Neural progenitor cell (in vitro differentiated cells): ENCODE results near the gene GOLM1. TPM values are rescaled to one million over a fixed set of nuclear protein-coding genes. Genes with fewer than 3 reads are reported as not detected.

Experiments used
- DNase-seq: peaks from one replicate; pipeline ENCODE4 v3.0.0-alpha.2; 2016; ENCODE audit warnings: low spot score
- H2AFZ ChIP-seq: fragments of 200-600 bp; sonication (generic); replicated peaks from 2 replicates; pipeline ENCODE4 v1.6.1; 2016; ENCODE audit warnings: antibody characterized with exemption
- H3F3A ChIP-seq: fragments of 200-600 bp; sonication (generic); 2 replicates; pipeline ENCODE4 v1.6.1; 2016; ENCODE audit warnings: antibody characterized with exemption, low read depth
- H3K27ac ChIP-seq: fragments of 200-600 bp; sonication (generic); 2 replicates; pipeline ENCODE4 v1.5.1; 2016; ENCODE audit warnings: mild to moderate bottlenecking
- H3K27me3 ChIP-seq: fragments of 200-600 bp; sonication (generic); 2 replicates; pipeline ENCODE4 v1.6.1; 2016; ENCODE audit warnings: mild to moderate bottlenecking, moderate library complexity
- H3K36me3 ChIP-seq: fragments of 200-600 bp; sonication (generic); 2 replicates; pipeline ENCODE4 v1.5.1; 2016
- H3K4me1 ChIP-seq: fragments of 200-600 bp; sonication (generic); 2 replicates; pipeline ENCODE4 v1.6.1; 2016; ENCODE audit warnings: mixed run types
- H3K4me2 ChIP-seq: fragments of 200-600 bp; sonication (generic); 2 replicates; pipeline ENCODE4 v1.6.1; 2016
- H3K4me3 ChIP-seq: fragments of 200-600 bp; sonication (generic); 2 replicates; pipeline ENCODE4 v1.5.1; 2016
- H3K79me2 ChIP-seq: fragments of 200-600 bp; sonication (generic); 2 replicates; pipeline ENCODE4 v1.6.1; 2016; ENCODE audit warnings: low read depth
- H3K9ac ChIP-seq: fragments of 200-600 bp; sonication (generic); 2 replicates; pipeline ENCODE4 v1.6.1; 2016
- H3K9me3 ChIP-seq: fragments of 200-600 bp; sonication (generic); 2 replicates; pipeline ENCODE4 v1.5.1; 2016; ENCODE audit warnings: low read depth
- H4K20me1 ChIP-seq: fragments of 200-600 bp; sonication (generic); 2 replicates; pipeline ENCODE4 v1.6.1; 2016; ENCODE audit warnings: low read depth
- H3K27ac Mint-ChIP-seq: 3 replicates; pipeline ENCODE4 v1.8.0; 2021; ENCODE audit warnings: mixed read lengths
- H3K27me3 Mint-ChIP-seq: 2 replicates; pipeline ENCODE4 v1.8.0; 2022; ENCODE audit warnings: low read depth, mild to moderate bottlenecking, inconsistent platforms, moderate library complexity, mixed read lengths; ENCODE audit not compliant: insufficient read depth
- H3K36me3 Mint-ChIP-seq: 3 replicates; pipeline ENCODE4 v1.8.0; 2021; ENCODE audit warnings: mixed read lengths
- H3K4me1 Mint-ChIP-seq: 3 replicates; pipeline ENCODE4 v1.8.0; 2021; ENCODE audit warnings: mixed read lengths
- H3K4me3 Mint-ChIP-seq: 3 replicates; pipeline ENCODE4 v1.8.0; 2021; ENCODE audit warnings: mild to moderate bottlenecking, moderate library complexity, mixed read lengths
- H3K9me3 Mint-ChIP-seq: 3 replicates; pipeline ENCODE4 v1.8.0; 2020; ENCODE audit warnings: mixed read lengths
- CTCF ChIP-seq: fragments of 200-600 bp; sonication (generic); IDR thresholded peaks from 2 replicates; pipeline ENCODE4 v1.5.1; 2017; ENCODE audit warnings: antibody characterized with exemption, mild to moderate bottlenecking
- EZH2 ChIP-seq: fragments of 200-600 bp; sonication (generic); IDR thresholded peaks from 2 replicates; pipeline ENCODE4 v1.6.1; 2017; ENCODE audit warnings: antibody characterized with exemption, mild to moderate bottlenecking, moderate library complexity
- EZH2phosphoT487 ChIP-seq: fragments of 200-600 bp; sonication (generic); IDR thresholded peaks from 2 replicates; pipeline ENCODE4 v1.6.1; 2017; ENCODE audit warnings: antibody characterized with exemption
- total RNA-seq: library from RNA; depleted of rRNA; stranded (reverse); fragments of >200 nt; gene quantifications from 2 replicates; pipeline ENCODE4 v1.2.3, GENCODE V29; 2015; ENCODE audit warnings: low replicate concordance

The GOLM1 gene
- total RNA-seq, 1 donor from 2014 or later = 83.5 TPM

GRCh38 chr9:86075132-86076109 is 23.9 kb downstream of the GOLM1 start:
- H3K9ac ChIP-seq = no peak overlapping the region
- peaks cover 11% of the 10 kb centered on the region for H3K4me1 Mint-ChIP-seq
- H3K4me3 Mint-ChIP-seq = no peak overlapping the region

GRCh38 chr9:86073839-86074238 is 25.5 kb downstream of the GOLM1 start:
- Histone ChIP-seq H3K36me3 (no peaks in the 10 kb centered on the region), H3K9ac (no peak overlapping the region), H4K20me1 (peaks cover 9% of the 10 kb centered on the region), H2AFZ (no peak overlapping the region), H3K4me1 (no peaks in the 10 kb centered on the region), H3K79me2 (peaks cover under 1% of the 10 kb centered on the region), H3K4me3 (no peak overlapping the region), H3K27ac (no peak overlapping the region), H3K4me2 (no peak overlapping the region), H3K9me3 (no peaks in the 10 kb centered on the region), H3F3A (no peaks in the 10 kb centered on the region), H3K27me3 (no peaks in the 10 kb centered on the region)
- Mint-ChIP-seq H3K4me3 (no peak overlapping the region), H3K27me3 (no peaks in the 10 kb centered on the region), H3K36me3 (peaks cover 35% of the 10 kb centered on the region), H3K4me1 (peaks cover 2% of the 10 kb centered on the region), H3K27ac (no peak overlapping the region), H3K9me3 (no peaks in the 10 kb centered on the region)
- TF ChIP-seq EZH2phosphoT487 (no peak), EZH2 (no peak), CTCF (no peak)
- no peak for DNase-seq

More at GRCh38 chr9:86075132-86076109, 23.9 kb downstream of the GOLM1 start:
- Histone ChIP-seq H3K36me3 (no peaks in the 10 kb centered on the region), H2AFZ (no peak overlapping the region), H3K4me3 (no peak overlapping the region), H3K79me2 (peaks cover 6% of the 10 kb centered on the region), H4K20me1 (peaks cover 16% of the 10 kb centered on the region), H3K9me3 (no peaks in the 10 kb centered on the region), H3K27ac (no peak overlapping the region), H3K4me1 (no peaks in the 10 kb centered on the region), H3F3A (no peaks in the 10 kb centered on the region), H3K27me3 (no peaks in the 10 kb centered on the region), H3K4me2 (no peak overlapping the region)
- H3K9me3 Mint-ChIP-seq = no peaks in the 10 kb centered on the region
- TF ChIP-seq EZH2 = no peak
- TF ChIP-seq EZH2phosphoT487 = no peak
- TF ChIP-seq CTCF = no peak
- H3K36me3 Mint-ChIP-seq = peaks cover 43% of the 10 kb centered on the region
- DNase-seq = no peak
- no peaks in the 10 kb centered on the region for H3K27me3 Mint-ChIP-seq
- H3K27ac Mint-ChIP-seq = no peak overlapping the region

GRCh38 chr9:86072394-86072877 is 26.9 kb downstream of the GOLM1 start:
- Histone ChIP-seq H3F3A (no peaks in the 10 kb centered on the region), H3K9ac (no peak overlapping the region), H3K27me3 (no peaks in the 10 kb centered on the region), H3K4me3 (no peak overlapping the region), H3K36me3 (no peaks in the 10 kb centered on the region), H3K4me2 (no peak overlapping the region), H3K9me3 (no peaks in the 10 kb centered on the region), H3K4me1 (no peaks in the 10 kb centered on the region), H3K27ac (no peak overlapping the region), H4K20me1 (peaks cover 16% of the 10 kb centered on the region), H3K79me2 (peaks cover 8% of the 10 kb centered on the region), H2AFZ (no peak overlapping the region)
- Mint-ChIP-seq H3K36me3 (peaks cover 28% of the 10 kb centered on the region), H3K4me1 (peaks cover 2% of the 10 kb centered on the region), H3K9me3 (no peaks in the 10 kb centered on the region), H3K27ac (no peak overlapping the region), H3K4me3 (no peak overlapping the region), H3K27me3 (no peaks in the 10 kb centered on the region)
- no peak for TF ChIP-seq EZH2phosphoT487
- TF ChIP-seq EZH2 = no peak
- TF ChIP-seq CTCF = no peak
- DNase-seq = no peak
